Epithelial cell of proximal tubule (primary cell): ENCODE results near the gene FMNL1. TPM values are rescaled to one million over a fixed set of nuclear protein-coding genes. Genes with fewer than 3 reads are reported as not detected.

ENCODE experiments used
- DNase-seq: peaks from one replicate; pipeline ENCODE4 v3.0.0-alpha.2; 2011; ENCODE audit warnings: low read depth
- H3K4me3 ChIP-seq: 2 replicates; pipeline ENCODE4 v1.5.1; 2011; ENCODE audit warnings: low read depth, mild to moderate bottlenecking, low read length
- total RNA-seq: library from RNA; depleted of rRNA; stranded (reverse); fragments of >200 nt; gene quantifications from 2 replicates; pipeline ENCODE4 v1.2.3, GENCODE V29; 2015
- TF ChIP-seq, protein P1 (sequence below): conservative IDR thresholded peaks from 2 replicates; pipeline ENCODE4 v1.5.1; 2012; ENCODE audit warnings: low read depth, mild to moderate bottlenecking, low read length

FMNL1 gene
- total RNA-seq, 1 donor from 2014 or later: 5.7 TPM

DNA sequence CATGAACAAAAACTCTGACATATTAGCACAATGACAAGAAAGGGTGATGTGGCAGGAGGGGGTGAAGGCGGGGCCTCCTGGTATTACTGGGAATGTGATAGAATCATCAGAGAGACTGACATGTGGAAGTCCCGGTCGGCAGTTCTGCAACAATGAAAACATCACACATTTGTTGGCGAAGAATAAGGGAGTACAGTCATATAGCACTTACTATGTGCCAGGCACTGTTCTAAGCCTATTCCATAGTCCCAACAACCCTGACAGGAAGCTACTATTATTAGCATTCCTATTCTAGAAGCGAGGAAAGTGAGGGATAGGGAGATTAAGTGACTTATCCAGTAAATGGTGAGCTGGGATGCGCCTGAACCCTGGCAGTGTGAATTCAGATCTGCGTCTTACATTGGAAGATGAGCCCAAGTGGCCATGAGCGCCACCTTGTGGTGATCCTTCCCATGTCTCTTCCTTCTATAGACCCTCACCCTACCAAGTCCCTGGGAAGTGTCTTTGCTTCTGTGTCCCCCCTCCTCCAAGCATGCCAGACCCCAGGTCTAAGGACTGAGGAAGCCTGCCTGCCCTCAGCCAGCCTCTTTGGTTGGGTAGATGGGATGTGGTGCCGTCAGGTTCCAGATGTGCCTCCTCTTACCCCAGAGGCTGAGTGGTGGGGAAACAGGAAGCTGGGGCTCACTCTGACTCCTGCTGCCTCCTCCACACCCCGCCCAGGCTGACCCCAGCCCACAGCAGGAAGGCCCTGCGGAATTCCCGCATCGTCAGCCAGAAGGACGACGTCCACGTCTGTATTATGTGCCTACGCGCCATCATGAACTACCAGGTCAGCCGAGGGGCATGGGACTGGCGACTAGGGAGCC is 14.0 kb downstream of the FMNL1 start:
- no peak for DNase-seq
- TF ChIP-seq, protein P1, sequence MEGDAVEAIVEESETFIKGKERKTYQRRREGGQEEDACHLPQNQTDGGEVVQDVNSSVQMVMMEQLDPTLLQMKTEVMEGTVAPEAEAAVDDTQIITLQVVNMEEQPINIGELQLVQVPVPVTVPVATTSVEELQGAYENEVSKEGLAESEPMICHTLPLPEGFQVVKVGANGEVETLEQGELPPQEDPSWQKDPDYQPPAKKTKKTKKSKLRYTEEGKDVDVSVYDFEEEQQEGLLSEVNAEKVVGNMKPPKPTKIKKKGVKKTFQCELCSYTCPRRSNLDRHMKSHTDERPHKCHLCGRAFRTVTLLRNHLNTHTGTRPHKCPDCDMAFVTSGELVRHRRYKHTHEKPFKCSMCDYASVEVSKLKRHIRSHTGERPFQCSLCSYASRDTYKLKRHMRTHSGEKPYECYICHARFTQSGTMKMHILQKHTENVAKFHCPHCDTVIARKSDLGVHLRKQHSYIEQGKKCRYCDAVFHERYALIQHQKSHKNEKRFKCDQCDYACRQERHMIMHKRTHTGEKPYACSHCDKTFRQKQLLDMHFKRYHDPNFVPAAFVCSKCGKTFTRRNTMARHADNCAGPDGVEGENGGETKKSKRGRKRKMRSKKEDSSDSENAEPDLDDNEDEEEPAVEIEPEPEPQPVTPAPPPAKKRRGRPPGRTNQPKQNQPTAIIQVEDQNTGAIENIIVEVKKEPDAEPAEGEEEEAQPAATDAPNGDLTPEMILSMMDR: peak; percentile 89
- no peak overlapping the region for H3K4me3 ChIP-seq

DNA sequence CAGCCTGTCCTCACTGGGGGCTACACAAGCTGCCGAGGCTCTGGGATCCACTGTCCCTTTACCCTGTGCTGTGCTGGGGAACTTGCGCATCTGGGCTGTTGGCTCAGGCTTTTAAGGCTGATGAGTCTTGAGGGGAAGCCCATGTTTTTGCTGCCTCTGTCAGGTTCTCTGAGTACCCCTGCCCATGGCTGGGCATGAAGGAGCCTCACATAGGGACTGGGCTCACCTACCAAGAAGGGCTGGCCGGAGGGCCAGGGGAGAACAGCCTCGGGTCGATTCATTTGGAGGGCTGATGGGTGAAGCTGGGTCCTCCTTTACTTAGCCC is 14.6 kb downstream of the FMNL1 start:
- TF ChIP-seq, protein P1: no peak
- H3K4me3 ChIP-seq: no peak overlapping the region
- DNase-seq: no peak

DNA sequence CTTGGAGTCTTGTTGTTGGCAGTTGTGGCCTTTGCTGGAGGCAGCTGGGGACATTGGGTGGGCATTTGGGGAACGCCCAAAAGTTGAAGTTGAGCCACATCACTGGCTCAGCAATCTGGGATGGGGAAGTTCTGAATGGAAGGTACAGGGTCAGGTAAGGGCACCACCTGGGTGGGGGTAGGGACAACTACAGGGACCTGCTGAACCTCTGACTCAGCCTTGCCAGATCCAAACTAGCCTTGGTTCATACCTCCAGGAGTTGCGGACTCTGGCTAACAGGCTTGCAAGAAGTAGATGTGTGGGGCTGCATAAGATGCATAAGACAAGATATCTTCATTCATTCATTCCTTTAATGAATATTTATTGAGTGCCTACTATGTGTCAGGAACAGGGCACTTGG is 16.0 kb downstream of the FMNL1 start:
- no peak overlapping the region for H3K4me3 ChIP-seq
- no peak for DNase-seq
- TF ChIP-seq, protein P1: no peak

DNA sequence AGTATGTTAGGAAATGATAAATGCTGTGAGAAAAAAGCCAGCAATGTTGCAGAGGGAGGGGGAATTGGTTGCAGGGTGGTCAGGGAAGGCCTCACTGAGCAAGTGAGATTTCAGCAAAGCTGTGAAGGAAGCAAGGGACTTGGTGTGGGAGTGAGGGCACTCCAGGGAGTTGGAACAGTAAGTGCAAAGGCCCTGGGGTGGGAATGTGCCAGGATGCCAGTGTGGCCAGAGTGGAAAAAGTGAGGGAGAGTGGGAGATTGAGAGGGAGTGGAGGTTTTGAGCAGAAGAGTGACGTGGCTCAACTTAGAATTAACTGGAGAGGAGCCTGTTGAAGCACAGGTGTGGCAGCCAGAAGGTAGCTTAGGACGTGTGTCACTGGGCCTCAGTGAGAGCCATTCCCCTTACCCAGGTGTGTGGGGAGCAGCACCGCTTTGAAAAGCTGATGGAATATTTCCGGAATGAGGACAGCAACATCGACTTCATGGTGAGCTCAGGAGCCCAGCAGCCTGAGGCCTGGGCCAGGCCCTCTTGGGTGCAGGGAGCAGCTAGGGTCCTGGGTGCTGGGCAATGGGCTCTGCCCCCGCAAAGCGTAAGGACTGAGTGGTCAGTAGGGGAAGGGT is 16.6 kb downstream of the FMNL1 start:
- no peak overlapping the region for H3K4me3 ChIP-seq
- no peak for DNase-seq
- TF ChIP-seq, protein P1: no peak

DNA sequence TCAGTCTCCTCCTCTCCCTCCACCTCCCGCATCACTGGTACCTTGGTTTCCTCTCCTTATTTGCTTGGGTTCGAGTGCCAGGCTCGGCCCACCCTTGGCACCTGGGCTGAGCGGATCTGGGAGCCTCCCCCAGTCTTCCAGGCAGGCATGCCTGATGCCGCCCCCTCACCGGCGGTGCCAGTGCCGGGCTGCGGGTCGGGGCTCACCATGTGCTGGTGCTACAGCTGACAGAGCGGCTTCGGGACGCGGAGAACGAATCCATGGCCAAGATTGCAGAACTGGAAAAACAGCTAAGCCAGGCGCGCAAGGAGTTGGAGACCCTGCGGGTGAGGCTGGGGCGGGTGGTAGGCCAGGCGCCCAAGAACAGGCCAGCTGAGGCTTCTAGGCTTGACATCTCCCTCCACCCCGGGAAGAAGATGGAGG is 19.2 kb downstream of the FMNL1 start:
- no peak overlapping the region for H3K4me3 ChIP-seq
- DNase-seq: no peak
- TF ChIP-seq, protein P1: no peak

DNA sequence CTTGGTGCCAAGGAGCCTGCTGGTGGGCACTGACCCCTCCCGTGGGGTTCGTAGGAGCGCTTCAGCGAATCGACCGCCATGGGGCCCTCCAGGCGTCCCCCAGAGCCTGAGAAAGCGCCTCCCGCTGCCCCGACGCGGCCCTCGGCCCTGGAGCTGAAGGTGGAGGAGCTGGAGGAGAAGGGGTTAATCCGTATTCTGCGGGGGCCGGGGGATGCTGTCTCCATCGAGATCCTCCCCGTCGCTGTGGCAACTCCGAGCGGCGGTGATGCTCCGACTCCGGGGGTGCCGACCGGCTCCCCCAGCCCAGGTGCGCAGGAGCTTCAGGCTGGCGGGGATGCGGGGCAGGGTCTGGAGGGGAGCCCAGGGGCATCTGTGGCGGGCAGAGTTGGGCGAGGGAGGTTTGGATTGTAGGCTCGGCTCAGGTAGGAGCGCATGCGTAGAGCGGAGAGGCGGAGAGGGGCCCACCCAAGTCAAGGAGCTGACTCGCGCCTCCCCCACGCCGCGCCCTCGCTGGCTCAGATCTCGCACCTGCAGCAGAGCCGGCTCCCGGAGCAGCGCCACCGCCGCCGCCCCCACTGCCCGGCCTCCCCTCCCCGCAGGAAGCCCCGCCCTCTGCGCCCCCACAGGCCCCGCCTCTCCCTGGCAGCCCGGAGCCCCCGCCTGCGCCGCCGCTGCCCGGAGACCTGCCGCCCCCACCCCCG is 19.8 kb downstream of the FMNL1 start:
- no peak for DNase-seq
- TF ChIP-seq, protein P1: no peak
- H3K4me3 ChIP-seq: no peak overlapping the region
